Renal cortical epithelial cell (primary cell): Measurements from ENCODE around the gene FLG2. TPM values are rescaled to one million over a fixed set of nuclear protein-coding genes. Genes with fewer than 3 reads are reported as not detected.

Experiments used
- DNase-seq: peaks from one replicate; pipeline ENCODE4 v3.0.0-alpha.2; 2011; ENCODE audit warnings: low read depth
- total RNA-seq: library from RNA; depleted of rRNA; stranded (reverse); fragments of >200 nt; gene quantifications from 2 replicates; pipeline ENCODE4 v1.2.3, GENCODE V29; 2014

The FLG2 gene
- not detected in 2 replicates for total RNA-seq

DNA sequence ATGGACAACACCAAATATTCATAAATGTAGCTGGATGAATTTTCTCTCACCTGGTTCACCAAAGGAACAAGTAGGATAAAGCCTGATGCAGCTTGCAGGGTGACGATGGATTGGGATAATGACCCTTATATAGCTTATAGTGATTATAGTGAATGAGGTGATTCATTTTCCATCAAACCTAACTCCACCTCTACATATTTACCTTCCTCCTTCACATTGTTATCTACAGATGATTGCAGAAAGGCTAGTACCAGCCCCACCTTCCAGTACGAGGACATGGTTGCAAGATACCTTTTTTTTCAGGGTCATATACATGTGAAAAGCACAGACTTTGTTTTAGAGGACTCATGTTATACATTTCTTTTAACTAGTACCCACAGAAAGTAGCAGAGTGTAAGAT lies at the start of gene FLG2:
TSS of gene FLG2 (minus strand) at position 101 of the 400 bp plus-strand sequence. CDS start 1,122 bp downstream, outside the sequence.
- no peak for DNase-seq

DNA sequence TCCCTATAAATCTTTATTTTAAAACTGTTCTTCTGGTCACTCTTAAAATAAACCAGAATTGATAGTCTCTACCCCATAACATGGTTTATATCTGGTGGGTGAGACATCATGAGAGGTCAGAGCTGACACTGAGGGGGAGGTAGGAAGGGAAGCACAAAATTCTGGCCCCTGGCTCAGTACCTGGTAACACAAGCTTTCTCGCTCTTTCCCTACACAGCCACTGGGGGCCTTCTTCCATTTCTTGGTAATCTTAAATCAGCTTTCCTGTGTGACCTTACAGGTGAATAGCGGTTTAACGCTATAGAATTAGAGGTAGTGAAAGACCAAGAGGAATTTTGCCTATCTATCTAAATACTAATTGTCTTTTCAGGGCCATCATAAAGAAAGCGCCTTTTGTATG lies 48.9 kb upstream of the FLG2 start:
- DNase-seq: no peak

DNA sequence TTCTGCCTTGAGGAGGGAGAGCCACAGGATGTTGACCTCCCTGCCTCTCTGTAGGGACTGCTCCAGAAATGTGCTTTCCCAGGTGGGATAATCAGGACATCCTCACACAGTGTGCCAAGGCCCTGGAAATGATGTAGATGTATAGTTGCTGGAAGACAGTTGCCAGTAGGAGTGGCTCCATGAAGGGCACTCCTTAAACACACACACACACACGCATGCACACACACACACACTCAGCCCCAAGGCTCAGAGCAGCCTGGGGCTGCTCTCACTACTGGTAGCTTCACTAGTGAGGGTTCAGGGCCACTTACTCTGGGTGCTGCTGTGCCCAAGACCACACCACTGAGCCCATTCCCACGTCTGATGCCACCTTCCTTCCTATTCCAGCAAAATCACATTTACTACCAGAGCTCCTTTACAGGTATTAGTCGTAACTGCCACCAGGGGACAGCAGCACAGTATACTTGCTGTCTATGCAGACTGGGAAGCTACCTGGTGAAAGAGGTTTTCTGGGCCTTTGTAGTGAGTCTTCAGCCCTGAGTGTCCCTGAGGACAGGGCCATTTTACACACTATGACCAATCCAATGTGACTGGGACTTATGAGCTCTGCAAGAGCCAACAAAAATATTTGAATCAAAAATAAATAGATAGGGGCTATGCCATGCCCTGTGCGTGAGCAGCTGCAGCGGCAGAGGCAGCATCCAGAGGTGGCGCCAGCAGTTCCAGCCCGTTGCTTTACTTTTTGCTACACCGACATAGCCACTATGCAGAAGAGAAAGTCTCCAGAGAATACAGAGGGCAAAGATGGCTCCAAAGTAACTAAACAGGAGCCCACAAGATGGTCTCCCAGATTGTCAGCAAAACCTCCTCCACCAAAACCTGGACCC lies 39.2 kb upstream of the FLG2 start:
- peak; percentile 23 for DNase-seq

DNA sequence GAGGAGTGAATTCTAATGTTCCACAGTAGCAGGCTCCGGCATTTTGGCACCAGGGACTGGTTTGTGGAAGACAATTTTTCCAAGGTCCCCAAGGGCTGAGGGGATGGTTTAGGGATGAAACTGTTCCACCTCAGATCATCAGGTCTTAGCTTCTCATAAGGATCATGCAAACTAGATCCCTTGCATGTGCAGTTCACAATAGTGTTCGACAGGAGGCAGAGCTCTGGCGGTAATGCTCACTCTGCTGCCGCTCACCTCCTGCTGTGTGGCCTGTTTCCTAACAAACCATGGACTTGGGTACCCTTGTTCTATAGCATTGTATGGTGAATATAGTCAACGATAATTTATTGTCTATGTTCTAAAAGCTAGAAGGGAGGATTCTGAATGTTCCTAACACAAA lies 37.7 kb upstream of the FLG2 start:
- no peak for DNase-seq

DNA sequence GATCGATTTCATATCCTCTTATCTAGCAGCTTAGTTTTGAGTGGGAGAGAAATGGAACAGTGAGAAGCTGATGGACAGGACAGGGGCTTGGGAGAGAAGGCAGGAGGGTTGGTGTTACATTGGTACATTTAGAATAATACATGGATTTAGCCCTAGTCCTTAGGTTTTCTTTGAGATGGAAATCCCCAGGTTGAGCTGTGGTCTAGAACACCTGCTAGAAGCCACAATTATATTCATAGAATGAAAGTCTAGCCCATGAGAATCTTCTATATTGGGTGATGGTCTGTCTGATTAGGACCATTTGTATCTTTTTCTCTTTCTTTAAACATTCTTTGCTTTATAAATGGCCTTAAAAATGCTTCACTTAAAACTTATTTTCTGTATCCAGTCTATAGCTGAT lies 34.3 kb upstream of the FLG2 start:
- no peak for DNase-seq

DNA sequence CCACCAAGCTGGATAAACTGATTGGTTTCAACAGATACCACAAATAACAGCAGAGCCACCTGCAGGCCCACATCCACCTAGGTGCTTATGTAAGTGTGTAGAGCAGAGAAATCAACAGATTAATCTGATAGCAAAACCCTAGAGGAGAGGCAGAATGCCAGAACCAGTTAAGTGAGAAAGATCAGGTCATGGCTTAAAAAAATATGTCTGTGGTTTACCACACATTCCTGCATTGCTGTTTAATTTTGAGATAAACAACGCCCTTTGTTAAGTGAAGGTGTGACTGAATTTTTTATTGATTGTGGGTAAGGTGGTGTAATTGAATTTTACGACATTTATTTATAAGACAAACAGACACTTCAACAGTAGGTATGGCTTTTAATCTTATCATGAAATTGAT lies 33.1 kb upstream of the FLG2 start:
- peak; percentile 65 for DNase-seq

DNA sequence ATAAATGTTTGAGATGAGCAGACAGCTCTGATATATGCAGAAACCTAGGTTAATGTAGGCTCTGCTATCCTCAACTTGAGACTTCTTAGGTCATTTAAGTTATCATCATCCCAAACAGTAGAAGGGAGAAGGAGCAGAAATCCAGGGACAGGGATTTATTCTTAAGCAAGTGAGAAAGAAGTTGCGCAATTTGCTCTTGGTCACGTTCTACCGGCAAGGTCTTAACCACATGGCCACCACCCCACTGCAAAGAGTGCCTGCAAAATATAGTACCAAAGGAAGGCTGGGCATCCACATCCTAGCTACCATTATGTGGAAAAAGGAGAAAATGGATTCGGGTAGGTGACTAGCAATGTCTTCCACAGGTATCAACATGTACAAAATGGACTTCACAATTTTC lies 29.1 kb upstream of the FLG2 start:
- DNase-seq: no peak

DNA sequence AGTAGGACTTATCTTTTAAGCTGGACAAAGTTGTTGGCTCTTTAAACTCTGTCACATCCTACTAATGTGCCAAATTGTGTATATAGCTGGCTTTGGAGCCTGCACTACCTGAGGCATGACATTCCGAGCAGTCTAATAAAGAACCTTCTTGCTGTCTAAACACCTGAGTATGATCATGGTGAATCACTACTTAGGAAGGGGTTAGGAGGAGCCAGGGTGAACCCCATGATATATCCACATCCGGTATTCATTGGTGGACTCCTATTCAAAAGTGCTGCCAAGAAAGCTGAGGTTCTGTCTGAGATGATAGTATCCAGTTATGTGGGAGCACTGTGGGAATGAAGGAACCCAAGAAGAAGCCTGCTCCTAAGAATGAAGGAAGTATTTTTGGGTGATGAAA lies 27.1 kb upstream of the FLG2 start:
- DNase-seq: no peak

DNA sequence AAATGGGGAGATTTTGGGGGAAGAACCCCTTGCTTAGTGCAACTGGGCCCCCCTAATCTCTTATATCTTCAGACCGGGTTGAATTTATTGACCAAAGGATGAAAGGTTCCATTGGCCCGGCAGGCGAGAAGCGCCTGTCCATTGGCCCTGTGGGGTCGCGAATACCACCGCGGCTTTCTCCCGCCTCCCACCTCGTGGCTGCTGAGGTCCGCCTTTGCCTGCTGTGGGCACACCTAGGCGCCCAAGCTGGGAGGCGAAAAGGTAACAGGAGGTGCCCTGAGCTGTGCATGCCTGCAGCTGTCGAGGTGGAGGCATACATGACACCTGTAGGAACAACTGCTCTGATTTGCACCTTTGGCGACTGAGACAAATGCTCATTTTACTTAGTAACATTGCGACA lies 21.1 kb upstream of the FLG2 start:
- DNase-seq: no peak

DNA sequence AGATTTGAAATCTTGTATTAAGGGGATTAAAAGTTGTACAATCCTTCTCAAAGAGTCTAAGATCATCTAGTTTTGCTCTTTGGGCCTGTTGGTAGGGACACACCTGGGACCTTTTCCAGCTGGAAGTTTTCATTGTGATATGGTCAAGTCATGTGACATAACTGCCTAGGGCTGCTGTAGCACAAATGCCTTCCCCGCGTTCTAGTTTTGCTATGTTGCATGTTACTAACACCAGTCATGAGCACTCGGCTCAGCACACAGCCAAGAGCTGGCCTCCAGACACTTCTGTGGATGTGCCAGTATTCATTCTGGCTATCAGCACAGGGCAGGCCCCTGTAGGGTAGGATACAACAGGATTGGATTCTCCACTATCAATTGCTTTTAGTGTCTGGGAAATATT lies 14.6 kb upstream of the FLG2 start:
- no peak for DNase-seq

DNA sequence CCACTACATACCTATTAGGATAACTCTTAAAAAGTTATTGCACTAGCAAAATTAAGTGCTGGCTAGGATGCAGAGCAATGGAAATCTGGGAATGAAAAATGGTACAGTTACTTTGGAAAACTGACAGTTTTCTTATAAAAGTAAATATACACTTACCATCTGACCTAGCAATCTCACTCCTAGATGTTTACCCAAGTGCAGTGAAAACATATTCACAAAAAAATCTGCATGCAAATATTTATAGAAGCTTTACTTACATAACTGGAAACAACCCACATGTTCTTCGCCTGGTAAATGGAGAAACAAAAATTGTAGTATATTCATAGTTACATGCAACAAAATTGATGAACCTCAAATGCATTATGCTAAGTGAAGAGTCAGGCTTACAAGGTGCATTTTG lies 12.9 kb upstream of the FLG2 start:
- DNase-seq: no peak

DNA sequence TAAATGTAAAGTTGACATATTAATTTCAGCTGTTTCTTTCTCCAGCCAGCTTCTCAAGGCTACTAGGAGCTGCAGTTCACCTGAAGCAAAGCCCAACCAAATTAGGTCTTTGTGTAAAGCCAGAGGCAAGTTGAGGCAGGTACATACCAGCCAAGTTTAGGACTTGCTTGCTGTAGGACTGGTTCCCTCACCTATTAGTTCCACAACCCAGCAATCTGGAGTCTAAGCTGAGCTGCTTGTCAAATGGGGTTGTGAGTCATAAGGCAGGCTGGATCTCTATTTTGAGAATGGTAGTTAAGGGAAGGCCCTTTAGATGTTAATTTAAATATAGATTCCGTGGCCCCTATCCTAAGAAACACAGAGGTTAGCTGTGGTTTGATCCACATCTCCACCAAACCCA lies 7.6 kb upstream of the FLG2 start:
- no peak for DNase-seq

DNA sequence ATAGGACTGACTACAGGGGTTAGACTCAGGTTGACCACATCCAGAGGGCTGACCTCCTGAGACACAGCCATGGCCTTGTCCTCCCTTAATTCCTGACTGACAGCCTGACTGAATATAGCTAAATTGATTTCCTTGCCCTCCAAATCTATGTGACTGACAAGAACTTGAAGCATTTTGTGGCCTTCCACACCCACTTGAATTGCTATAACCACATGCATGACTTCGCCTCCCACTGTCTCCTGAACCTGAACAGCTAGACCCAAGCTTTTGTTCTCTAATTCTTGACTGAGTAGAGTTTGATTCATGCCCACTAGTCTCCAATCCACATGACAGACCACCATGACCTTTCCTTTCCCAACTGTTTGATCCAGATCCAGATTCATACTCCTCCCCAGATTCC lies 3.1 kb downstream of the FLG2 start:
- DNase-seq: peak; percentile 16

DNA sequence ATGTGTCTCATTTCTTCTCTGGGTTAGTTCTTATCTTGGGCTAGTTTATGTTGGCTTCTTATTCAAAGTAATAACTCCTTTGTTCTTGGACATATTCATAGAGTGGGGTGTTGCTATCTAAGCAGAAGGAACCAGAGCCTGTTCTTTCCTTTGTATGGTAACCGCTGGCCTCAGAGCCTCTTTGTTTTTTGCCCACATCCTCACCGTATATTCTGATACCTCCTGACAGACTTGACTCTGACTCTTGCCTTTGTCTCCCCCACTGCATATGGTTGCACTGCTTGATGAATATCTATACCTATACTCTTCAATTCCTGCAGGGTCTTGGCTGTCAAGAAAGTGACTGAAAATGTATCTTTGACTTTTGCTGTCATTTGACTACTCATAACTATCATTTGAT lies 10.2 kb downstream of the FLG2 start:
- DNase-seq: no peak

DNA sequence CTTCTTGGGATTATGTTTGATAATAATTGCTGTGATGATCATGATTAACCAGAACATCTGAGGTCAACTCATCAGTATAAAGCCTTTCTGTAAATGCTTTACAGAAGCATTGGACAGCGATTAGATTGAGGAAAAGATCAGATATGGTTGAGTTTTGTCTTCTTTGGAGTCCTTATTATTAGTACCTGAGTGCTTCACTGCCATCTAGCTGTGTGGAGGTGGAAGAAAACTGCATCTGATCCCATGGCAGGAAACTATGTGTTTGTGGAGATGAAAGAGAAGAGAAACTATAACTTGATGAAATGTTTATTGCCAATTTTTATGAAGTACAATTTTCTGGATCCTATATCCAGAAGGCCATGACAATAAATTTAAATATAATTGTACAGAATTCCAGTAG lies 11.4 kb downstream of the FLG2 start:
- peak; percentile 3 for DNase-seq

DNA sequence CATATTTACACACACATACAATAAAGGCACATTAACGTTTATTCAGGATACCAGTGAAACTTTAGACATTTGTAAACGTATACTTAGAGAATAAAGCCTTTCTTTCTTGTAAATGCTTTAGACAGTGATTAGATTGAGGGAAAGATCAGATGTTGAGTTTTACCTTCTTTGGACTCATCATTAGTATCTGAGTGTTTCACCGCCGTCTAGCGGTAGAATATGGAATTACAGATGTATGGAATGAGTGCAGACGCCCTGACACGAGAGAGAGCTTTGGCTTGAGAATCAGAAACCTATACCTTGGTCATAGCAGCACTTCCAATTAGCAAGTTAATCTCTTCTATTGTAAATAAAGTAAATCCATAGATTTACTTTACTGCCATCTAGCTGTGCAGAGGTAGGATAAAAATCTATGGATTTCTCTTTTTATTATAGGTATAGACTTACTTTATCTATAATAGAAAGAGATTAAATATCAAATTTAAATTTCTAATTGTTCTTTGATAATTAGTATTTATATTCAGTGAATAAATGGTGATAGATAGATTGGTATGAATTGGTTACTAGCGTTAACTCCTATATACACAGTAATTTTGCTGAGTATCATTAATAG lies 12.6 kb downstream of the FLG2 start:
- peak; percentile 63 for DNase-seq

DNA sequence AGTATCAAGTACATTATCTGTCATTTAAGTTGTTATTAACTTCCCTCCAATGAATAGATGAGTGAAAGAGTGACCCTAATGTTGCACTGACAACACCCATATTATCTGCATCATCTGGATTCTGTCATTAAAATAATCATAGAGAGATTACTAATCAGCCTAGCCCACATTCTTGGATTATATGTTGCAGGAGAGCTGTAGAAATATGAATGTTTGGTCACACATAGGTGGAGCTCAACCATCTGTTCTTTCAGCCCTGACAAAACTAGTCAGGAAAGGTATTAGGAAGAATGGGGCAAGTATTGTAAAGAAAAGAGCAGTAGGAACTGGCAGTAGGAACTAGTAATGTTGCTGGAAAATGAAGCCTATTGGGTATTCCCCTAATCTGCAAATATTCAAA lies 15.4 kb downstream of the FLG2 start:
- no peak for DNase-seq

DNA sequence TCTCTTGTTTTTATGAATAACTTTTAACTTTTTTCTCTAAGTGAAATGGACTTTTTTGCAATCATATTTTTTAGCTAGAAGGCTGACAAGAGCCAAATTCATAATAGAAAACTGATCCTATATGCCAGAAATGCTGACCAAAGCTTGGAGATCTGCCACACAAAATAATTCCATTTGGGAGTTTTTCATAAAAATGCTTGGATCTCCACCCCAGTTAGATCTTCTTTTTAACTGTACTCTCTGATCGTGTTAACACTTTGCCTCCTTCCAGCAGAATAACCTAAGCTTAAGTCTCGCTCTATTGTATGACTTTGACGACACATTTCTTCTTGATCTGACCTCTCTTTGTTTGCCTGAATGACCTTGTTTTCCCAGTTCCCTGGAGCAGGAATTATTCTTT lies 16.8 kb downstream of the FLG2 start:
- no peak for DNase-seq

DNA sequence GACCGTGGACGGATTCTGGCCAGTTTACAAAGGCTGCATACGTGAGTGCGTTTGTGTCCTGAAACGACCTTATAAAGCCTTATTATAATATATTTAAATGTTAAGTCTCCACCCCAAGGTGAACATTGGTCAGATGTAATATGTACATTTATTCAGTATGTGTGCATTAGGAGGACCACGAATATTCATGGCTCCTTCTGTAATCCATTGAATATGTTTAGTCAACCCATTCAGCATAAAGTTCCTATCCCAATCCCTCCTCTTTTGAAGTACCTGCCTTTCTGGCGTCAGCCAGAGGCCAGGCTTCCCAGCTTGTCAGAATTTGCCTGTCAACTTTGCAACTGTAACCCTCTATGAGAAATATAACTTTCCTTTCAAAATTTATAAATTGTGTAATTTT lies 24.4 kb downstream of the FLG2 start:
- DNase-seq: no peak

DNA sequence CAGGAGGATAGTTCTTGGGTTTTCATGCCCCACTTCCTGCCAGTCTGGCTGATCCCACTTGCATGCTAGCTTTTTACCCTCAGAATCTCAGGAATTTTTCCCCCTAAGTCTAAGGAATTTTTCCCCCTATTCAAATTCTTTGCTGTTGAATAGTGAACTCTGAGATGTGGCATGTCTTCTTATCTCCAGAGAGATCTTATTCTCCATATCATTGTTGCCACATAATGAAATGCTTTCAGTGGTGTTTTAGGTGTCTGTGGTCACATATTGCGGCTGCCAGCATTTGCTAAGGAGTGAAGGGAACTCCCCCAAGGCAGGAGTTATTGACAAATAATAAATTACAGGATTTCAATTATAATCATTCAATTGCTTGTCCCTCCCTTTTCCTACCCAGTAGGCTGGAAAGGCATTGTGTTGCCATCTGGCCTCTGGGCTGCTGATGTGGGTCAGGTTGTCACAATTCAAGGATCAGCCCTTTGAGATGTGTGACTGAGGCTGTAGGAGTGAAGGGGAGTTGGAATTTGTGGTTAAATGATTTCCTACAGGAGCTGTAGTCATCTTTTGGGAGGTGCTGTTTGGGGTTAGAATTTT lies 30.9 kb downstream of the FLG2 start:
- peak; percentile 73 for DNase-seq

DNA sequence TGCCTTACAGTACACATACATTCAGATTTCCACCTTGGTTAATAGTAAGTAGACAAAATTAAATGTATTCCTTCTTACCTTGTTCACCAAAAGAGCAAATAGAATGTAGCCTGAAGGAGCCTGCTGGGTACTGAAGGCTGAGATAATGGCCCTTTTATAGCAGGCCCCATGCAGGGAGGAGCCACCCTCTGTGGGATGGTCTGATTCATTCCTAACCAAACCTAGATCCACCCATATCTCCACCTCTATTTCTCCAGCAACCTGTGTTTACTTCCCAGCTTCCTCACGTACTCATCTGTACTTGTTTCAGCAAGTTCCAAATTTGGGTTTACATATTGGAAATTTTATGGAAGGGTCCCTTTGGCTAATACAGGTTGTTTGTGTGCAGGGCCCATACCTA lies 34.7 kb downstream of the FLG2 start, which contains the start of gene FLG:
TSS of gene FLG (minus strand) at position 129 of the 400 bp plus-strand sequence. CDS start 9,783 bp downstream, outside the sequence.
- peak; percentile 6 for DNase-seq

DNA sequence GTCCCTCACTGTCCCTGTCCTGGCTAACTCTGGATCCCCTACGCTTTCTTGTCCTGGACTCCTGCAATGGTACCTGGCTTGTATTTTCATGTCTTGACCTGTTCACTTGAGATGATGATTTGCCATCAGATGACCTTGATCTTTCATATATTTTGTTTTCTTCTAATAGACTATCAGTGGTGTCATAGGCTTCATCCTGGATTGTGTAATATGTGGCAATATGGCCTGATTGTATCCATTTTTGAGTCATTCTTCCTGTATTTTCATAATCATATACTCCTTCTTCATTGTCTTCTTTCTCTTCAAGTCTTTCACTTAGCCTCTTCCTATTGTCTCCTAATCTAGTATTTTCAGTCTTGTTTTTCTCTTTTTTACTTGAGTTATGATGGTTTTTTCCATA lies 45.8 kb downstream of the FLG2 start:
- DNase-seq: no peak

DNA sequence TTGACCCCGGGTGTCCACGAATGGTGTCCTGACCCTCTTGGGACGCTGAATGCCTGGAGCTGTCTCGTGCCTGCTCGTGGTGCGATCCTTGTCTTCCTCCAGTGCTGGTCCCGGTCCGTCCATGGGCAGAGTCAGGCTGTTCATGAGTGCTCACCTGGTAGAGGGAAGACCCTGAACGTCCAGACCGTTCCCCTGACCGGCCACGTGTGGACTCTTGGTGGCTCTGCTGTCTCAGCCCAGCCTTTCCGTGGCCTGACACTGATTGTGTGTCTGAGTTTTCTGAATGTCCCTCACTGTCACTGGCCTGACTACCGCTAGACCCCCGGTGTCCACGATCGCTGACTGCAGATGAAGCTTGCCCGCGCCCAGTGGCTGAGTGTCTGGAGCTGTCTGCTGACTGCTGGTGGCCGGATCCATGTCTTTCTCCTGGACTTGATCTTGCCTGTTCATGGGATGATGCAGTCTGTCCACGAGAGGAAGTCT lies 46.4 kb downstream of the FLG2 start:
- DNase-seq: no peak
